NCI-H526 (cell line): ENCODE data around the gene WDR93.

Source experiments
- DNase-seq, 2 experiments: peaks; one replicate each; lab custom pipeline; 2025; lab: John Stamatoyannopoulos, UW

Gene WDR93

DNA sequence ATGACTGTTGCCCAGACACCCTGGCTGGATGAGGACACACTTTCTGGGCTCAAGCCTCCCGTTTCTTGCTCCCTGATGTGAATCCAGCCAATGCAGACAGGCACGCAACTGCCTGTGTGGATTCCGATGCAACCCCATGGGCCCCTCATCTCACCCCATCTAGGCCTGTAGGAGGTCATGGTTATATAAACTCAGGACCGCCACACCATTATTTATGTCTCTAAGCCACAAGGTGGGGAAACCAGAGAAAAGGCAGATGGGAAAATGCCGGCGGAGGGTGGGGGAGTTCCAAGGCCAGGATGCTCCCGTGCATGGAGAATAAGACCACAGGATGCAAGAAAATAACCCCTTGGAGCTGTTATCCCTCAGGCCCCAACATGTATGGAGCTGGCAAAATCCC, 58.4 kb downstream of the WDR93 start:
- DNase-seq, result no peak

GRCh38 chr15:89749526-89749925, 58.9 kb downstream of the WDR93 start:
- no peak for DNase-seq

- DNase-seq, result peak in 1 of 2 experiments; percentile 34
Observed at GRCh38 chr15:89749951-89750559, 59.4 kb downstream of the WDR93 start.

- DNase-seq, result peak; percentile 74 to 95
Observed at GRCh38 chr15:89750560-89751542, 60.2 kb downstream of the WDR93 start, which contains the start of gene MESP1. Gene MESP1, minus strand, starts transcription at chr15:89751249. Its CDS starts 18 bp downstream, at chr15:89751231.

DNA sequence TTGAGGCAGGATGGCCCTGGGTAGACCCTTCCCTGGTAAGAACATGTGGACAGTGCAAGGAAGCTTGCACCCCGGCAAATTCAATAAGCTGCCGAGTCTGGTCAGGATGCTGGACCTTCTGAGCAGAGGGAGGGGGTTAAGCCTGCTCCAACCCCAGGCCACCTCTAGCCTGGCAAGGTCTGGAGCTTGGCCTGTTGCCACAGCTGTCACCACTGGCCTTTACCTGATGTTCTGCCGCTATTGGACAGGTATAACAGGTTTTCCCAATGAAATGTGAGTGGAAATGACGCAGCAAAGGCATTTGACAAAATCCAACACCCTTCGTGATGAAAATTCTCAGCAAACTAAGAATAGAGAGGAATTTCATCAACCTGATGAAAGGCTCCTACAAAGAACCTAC, 61.1 kb downstream of the WDR93 start:
- no peak for DNase-seq

DNA sequence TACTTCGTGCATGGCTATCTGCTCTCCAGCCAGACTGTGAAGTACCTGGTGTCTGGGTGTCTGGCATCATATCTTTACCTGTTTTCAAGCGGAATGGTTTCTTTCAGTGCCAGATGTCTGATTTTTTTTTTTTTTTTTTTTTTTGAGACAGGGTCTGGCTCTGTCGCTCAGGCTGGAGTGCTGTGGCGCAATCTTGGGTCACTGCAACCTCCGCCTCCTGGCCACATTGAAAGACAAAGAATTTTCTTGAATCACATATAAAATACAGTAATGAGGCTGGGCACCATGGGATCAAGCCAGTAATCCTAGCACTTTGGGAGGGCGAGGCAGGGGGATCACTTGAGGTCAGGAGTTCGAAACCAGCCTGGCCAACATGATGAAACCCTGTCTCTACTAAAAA, 63.2 kb downstream of the WDR93 start:
- no peak for DNase-seq

DNA sequence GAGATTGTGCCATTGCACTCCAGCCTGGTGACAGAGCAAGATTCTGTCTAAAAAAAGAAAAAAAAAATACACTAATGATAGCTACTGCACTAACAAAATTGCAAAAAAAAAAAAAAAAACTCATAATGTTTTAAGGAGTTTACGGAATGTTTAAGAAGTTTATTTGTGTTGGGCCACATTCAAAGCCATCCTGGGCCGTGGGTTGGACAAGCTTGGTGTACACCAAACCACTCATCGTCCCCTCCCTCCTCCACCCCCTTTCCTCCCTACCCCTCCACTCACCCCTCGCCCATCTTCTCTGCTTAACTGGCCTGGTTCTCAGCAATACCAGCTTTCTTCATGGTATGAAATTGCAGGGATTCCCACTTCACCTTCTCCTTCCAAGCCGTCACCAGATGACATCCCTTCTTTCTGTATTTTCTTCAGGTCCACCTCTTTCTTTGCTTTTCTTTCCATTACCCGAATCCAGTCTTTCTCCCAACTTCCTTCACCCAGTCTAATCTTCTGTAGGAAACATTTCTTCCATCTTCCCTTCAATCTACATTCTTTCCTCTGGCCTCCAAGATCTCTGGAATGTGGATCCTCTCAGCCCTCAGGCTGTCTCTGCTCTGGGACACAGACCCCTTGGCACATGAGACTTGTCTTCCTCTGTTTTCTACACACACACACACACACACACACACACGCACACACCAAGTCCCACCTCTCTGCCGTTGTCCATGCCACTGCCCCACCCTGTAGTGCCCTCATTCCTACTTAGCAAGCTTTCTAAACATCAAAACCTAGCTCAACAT, 63.9 kb downstream of the WDR93 start:
- no peak for DNase-seq

DNA sequence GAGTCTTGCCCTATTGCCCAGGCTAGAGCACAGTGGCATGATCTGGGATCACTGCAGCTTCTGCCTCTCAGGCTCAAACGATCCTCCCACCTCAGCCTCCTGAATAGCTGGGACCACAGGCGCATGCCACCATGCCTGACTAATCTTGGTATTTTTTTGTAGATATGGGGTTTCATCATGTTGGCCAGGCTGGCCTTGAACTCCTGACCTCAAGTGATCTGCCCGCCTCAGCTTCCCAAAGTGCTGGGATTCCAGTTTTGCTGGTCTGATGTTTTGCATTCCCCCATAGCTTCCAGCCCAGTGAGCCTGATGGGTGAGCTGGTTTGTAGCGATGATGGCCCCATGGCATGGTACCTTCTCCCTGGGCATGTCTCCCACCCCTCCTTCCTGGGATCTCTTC, 65.1 kb downstream of the WDR93 start:
- DNase-seq, result no peak

DNA sequence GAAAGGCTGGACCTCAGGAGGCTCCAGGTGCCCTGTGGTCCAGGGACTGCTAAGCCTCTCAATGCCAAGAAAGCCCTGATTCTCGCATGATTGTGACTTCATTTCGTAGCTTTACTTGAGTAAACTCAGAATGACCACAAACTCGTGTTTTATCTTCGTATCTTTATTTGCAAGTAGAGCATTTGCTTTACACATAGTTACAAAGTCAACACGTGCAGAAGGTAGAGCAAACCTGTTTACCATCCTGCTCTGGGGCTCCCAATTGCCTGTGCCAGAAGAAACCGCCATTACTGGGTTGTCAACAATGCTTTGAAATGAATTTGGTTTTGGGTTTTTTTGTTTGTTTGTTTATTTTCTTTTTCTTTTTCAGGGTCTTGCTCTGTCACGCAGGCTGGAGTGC, 66.3 kb downstream of the WDR93 start:
- DNase-seq, result no peak

- DNase-seq, result no peak
Observed at GRCh38 chr15:89758283-89758682, 67.7 kb downstream of the WDR93 start.

DNA sequence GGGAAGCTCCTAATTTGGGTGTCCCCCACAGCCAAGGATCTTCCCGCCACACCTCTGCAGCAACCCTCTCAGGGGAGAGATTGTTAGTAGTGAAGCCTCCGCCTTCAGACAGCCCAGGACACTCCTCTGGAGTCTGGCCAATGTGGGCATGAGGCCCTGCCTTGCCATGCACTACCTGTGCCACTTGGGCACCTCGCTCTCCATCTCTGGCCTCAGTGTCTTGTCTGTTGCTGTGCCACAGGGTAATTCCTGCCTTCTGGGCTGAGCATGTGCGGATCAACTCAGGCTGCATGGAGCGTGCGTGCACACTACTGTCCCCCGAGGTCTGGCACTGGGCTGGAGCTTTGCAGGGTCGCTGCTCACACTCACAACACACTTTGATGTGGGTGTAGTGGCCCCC, 68.4 kb downstream of the WDR93 start:
- DNase-seq, result no peak

DNA sequence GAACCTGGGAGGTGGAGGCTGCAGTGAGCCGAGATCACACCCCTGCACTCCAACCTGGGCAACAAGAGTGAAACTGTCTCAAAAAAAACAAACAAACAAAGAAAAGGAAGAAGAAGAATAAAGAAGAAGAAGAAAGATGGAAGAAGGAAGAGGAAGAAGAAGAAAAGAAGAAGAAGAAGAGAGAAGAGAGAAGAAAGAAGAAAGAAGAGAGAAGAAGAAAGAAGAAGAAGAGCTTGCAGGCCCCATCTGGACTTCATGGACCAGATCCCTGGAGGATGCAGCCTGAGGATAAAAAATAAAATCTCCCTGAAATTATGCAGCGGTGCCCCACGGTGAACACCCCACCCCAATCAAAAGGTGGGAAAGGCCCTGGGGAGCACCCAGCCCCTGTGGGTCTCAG, 69.2 kb downstream of the WDR93 start:
- DNase-seq, result no peak

DNA sequence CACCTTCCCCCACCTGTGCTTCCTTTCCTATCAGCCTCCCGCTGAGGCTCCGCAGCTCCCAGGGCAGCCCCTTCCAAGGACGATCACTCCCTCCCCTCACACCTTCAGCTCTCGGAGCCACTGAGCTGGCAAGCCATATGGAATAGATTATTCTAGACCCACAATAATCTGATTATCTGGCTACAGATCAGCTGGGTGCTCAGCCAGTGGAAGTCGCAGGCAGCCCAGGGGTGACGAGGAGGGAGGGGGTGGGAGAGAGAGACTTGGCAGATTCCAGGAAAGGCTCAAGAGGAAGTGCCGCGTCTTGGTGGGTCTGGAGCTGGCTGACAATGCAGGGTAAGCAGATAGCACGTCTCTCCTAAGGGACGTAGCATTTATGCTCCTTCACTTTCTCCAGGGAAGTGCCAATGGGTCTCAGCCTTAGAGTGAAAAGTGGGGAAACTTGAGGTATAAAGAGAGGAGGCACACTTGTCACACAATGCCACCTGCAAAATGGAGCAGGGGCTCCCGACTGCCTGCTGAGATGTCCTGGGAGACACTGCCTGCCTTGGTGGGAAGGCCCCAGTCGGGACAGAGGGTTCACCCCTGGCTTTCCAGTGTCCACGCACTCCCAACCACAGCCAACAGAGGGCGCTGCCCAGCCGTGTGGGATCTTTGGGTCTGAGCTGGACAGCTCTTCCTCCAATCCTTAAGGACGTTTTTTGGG, 69.8 kb downstream of the WDR93 start:
- peak; percentile 9 to 78 for DNase-seq

GRCh38 chr15:89761009-89761831, 70.6 kb downstream of the WDR93 start:
- DNase-seq, result no peak

GRCh38 chr15:89761929-89762328, 71.3 kb downstream of the WDR93 start:
- no peak for DNase-seq

- no peak for DNase-seq
Observed at GRCh38 chr15:89765694-89766093, 75.1 kb downstream of the WDR93 start.

GRCh38 chr15:89766357-89767311, 76.0 kb downstream of the WDR93 start:
- no peak for DNase-seq

DNA sequence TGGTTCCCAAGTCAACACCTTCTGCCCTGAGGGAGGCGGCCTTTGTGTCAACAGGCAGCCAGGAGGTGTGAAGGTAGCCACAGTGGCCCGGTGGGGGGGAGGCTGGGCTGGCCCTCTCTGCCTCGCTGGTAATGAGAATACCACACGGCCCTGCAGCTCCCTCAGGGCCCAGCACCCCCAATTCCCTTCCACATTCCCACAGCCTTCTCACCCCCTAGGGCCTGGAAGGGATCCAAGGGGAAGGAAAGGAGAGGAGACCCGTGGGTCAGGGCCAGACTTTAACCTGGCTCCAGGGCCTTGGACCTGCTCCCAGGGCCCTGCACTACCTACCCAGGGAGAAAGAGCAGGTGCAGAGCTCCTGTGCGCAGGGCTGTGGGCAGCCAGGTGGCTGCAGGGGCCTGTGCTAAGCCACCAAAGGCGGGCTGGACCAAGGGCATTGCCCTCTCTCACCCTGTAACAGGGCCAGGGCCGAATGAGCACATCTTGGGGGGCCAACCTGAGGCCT, 76.9 kb downstream of the WDR93 start:
- no peak for DNase-seq

GRCh38 chr15:89768071-89768500, 77.5 kb downstream of the WDR93 start:
- DNase-seq, result no peak
